Nephron progenitor cell (in vitro differentiated cells): ENCODE data around the gene GBF1.

Experiments used
- DNase-seq: peaks from one replicate; pipeline ENCODE4 v3.0.0; 2021
- H3K27ac Mint-ChIP-seq: 2 replicates; pipeline ENCODE4 v1.8.0; 2021; ENCODE audit warnings: mild to moderate bottlenecking, moderate library complexity, mixed read lengths
- H3K27me3 Mint-ChIP-seq: 2 replicates; pipeline ENCODE4 v1.8.0; 2021; ENCODE audit warnings: mild to moderate bottlenecking, low read depth, mixed read lengths; ENCODE audit not compliant: poor library complexity
- H3K36me3 Mint-ChIP-seq: 2 replicates; pipeline ENCODE4 v1.8.0; 2021; ENCODE audit warnings: low read depth, mixed read lengths
- H3K4me1 Mint-ChIP-seq: 2 replicates; pipeline ENCODE4 v1.8.0; 2021; ENCODE audit warnings: mixed read lengths
- H3K4me3 Mint-ChIP-seq: 2 replicates; pipeline ENCODE4 v1.8.0; 2021; ENCODE audit warnings: mild to moderate bottlenecking, moderate library complexity, mixed read lengths
- H3K9me3 Mint-ChIP-seq: 2 replicates; pipeline ENCODE4 v1.8.0; 2021; ENCODE audit warnings: mild to moderate bottlenecking, moderate library complexity, mixed read lengths
- CTCF ChIP-seq: fragments of 200-600 bp; sonication (generic); IDR thresholded peaks from 2 replicates; pipeline ENCODE4 v1.5.0; 2021; ENCODE audit warnings: antibody characterized with exemption

Gene GBF1

GRCh38 chr10:102344067-102344466 lies 98.7 kb downstream of the GBF1 start:
- H3K36me3 Mint-ChIP-seq: peaks cover 18% of the 10 kb centered on the region
- peaks cover 9% of the 10 kb centered on the region for H3K4me1 Mint-ChIP-seq
- no peak overlapping the region for H3K4me3 Mint-ChIP-seq
- DNase-seq: no peak
- peak overlapping the region; percentile 75 for H3K27ac Mint-ChIP-seq
- H3K27me3 Mint-ChIP-seq: peaks cover 7% of the 10 kb centered on the region
- TF ChIP-seq CTCF: no peak
- H3K9me3 Mint-ChIP-seq: no peaks in the 10 kb centered on the region

GRCh38 chr10:102347236-102347828 lies 102.0 kb downstream of the GBF1 start:
- Mint-ChIP-seq H3K9me3 (no peaks in the 10 kb centered on the region), H3K4me1 (peaks cover 5% of the 10 kb centered on the region), H3K4me3 (no peak overlapping the region), H3K36me3 (peaks cover 24% of the 10 kb centered on the region), H3K27ac (no peak overlapping the region), H3K27me3 (peaks cover 4% of the 10 kb centered on the region)
- peak; percentile 42 for DNase-seq
- peak; percentile 50 for TF ChIP-seq CTCF

- peak; percentile 94 for TF ChIP-seq CTCF
- Mint-ChIP-seq H3K27me3 (no peaks in the 10 kb centered on the region), H3K4me3 (no peak overlapping the region), H3K4me1 (no peaks in the 10 kb centered on the region), H3K27ac (no peak overlapping the region), H3K36me3 (peaks cover 19% of the 10 kb centered on the region), H3K9me3 (no peaks in the 10 kb centered on the region)
- DNase-seq: peak; percentile 76
Observed at GRCh38 chr10:102352066-102352715, 106.9 kb downstream of the GBF1 start.

DNA sequence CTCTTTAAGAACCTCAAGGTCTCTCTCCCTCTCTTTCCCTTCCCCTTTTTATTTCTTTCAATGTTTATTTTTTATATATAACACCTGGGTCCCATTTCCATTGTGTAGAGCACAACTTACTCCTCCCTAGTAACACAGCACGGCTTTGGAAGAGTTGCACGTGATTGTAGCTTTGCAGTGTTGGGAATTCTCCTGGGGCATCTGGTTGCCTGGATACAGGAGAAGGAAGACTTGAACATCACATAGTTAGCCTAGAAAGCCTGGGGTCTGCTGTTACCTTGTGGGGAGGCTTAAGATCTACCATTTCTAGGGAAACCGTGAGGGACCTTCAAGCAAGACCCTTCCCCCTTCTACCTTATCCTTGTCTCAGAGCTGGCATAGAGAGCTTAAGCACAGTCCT lies 109.1 kb downstream of the GBF1 start:
- no peak for DNase-seq
- Mint-ChIP-seq H3K9me3 (no peaks in the 10 kb centered on the region), H3K27me3 (no peaks in the 10 kb centered on the region), H3K4me3 (no peak overlapping the region), H3K36me3 (peaks cover 36% of the 10 kb centered on the region), H3K27ac (no peak overlapping the region), H3K4me1 (no peaks in the 10 kb centered on the region)
- no peak for TF ChIP-seq CTCF

- no peaks in the 10 kb centered on the region for H3K4me1 Mint-ChIP-seq
- no peaks in the 10 kb centered on the region for H3K9me3 Mint-ChIP-seq
- no peaks in the 10 kb centered on the region for H3K27me3 Mint-ChIP-seq
- no peak for TF ChIP-seq CTCF
- H3K36me3 Mint-ChIP-seq: peaks cover 64% of the 10 kb centered on the region
- no peak for DNase-seq
- no peak overlapping the region for H3K27ac Mint-ChIP-seq
- no peak overlapping the region for H3K4me3 Mint-ChIP-seq
Observed at GRCh38 chr10:102358712-102359382, 113.5 kb downstream of the GBF1 start.
